Measurements from ENCODE around the gene PKHD1.

GRCh38 chr6:52012582-52012981 is 74.8 kb downstream of the PKHD1 start:
- TF ChIP-seq LEF1 (IDR thresholded peaks at IDR 0.05; ENCODE audit: borderline replicate concordance) (no peak), L3MBTL2 (conservative IDR thresholded peaks at IDR 0.05) (no peak), SP1 (IDR thresholded peaks at IDR 0.05) (no peak), FOXA1 (IDR thresholded peaks at IDR 0.05) (no peak), BHLHE40 (IDR thresholded peaks at IDR 0.05; ENCODE audit: borderline replicate concordance) (no peak), SUZ12 (IDR thresholded peaks at IDR 0.05) (no peak)
